CD14-positive monocyte (primary cell): ENCODE results near the gene PDK2. TPM values are rescaled to one million over a fixed set of nuclear protein-coding genes. Genes with fewer than 3 reads are reported as not detected.
A peak's percentile ranks its signal among the peaks of the same experiment; 100 is the strongest.

Experiments used
- DNase-seq, 3 donors: peaks; one replicate each; pipeline ENCODE4 v3.0.0-alpha.2; 2011 to 2022
- H2AFZ ChIP-seq: 2 replicates; pipeline ENCODE4 v1.6.0; 2012; ENCODE audit warnings: mild to moderate bottlenecking, low read depth, low read length, inconsistent platforms; ENCODE audit not compliant: insufficient read depth, poor library complexity, severe bottlenecking
- H3K27ac ChIP-seq, 2 donors: 1 replicate in 1 of 2; 2 replicates in 1 of 2; pipeline ENCODE4 v1.5.1; 2012 to 2013; ENCODE audit warnings: low read length in 2 of 2, control low read depth in 1 of 2, inconsistent platforms in 1 of 2, low read depth in 1 of 2, mild to moderate bottlenecking in 1 of 2
- H3K27me3 ChIP-seq, 2 donors: one replicate each; pipeline versions ENCODE4 v1.6.0 to v1.6.1; 2011 to 2013; ENCODE audit warnings: low read length in 2 of 2; ENCODE audit not compliant: control insufficient read depth in 2 of 2, insufficient read depth in 2 of 2
- H3K36me3 ChIP-seq, 2 donors: replicated peaks in 1 of 2; 1 replicate in 1 of 2; 2 replicates in 1 of 2; pipeline versions ENCODE4 v1.5.1 to v1.6.1; 2012 to 2013; ENCODE audit warnings: low read length in 2 of 2, control low read depth in 1 of 2, inconsistent platforms in 1 of 2, mild to moderate bottlenecking in 1 of 2; ENCODE audit not compliant: insufficient read depth in 2 of 2, control insufficient read depth in 1 of 2
- H3K4me1 ChIP-seq, 2 donors: 1 replicate in 1 of 2; 2 replicates in 1 of 2; pipeline versions ENCODE4 v1.5.1 to v1.6.1; 2012 to 2013; ENCODE audit warnings: low read length in 2 of 2, control low read depth in 1 of 2, inconsistent platforms in 1 of 2, mild to moderate bottlenecking in 1 of 2, moderate library complexity in 1 of 2; ENCODE audit not compliant: insufficient read depth in 2 of 2, control insufficient read depth in 1 of 2
- H3K4me2 ChIP-seq: replicated peaks from 2 replicates; pipeline ENCODE3; 2012; ENCODE audit warnings: low read length, moderate library complexity, mild to moderate bottlenecking; ENCODE audit not compliant: poor library complexity, severe bottlenecking; ENCODE audit errors: extremely low read depth
- H3K4me3 ChIP-seq, 3 experiments: fragments of 200-600 bp in 1 of 3; sonication (generic) in 1 of 3; replicated peaks in 1 of 3; 1 replicate in 2 of 3; 2 replicates in 1 of 3; pipeline ENCODE4 v1.5.1; 2011 to 2013; ENCODE audit warnings: low read length in 3 of 3, mild to moderate bottlenecking in 3 of 3, control low read depth in 2 of 3, low read depth in 2 of 3, inconsistent platforms in 1 of 3, moderate library complexity in 1 of 3
- H3K79me2 ChIP-seq: 2 replicates; pipeline ENCODE4 v1.6.0; 2012; ENCODE audit warnings: mild to moderate bottlenecking, control low read depth, inconsistent platforms, low read length, moderate library complexity; ENCODE audit not compliant: insufficient read depth
- H3K9ac ChIP-seq: 2 replicates; pipeline ENCODE4 v1.6.0; 2017; ENCODE audit warnings: low read length, mild to moderate bottlenecking; ENCODE audit not compliant: insufficient read depth, poor library complexity, severe bottlenecking
- H3K9me3 ChIP-seq, 2 donors: replicated peaks in 1 of 2; 1 replicate in 1 of 2; 2 replicates in 1 of 2; pipeline versions ENCODE4 v1.5.1 to v1.6.1; 2012 to 2013; ENCODE audit warnings: low read length in 2 of 2, control low read depth in 1 of 2; ENCODE audit not compliant: control insufficient read depth in 1 of 2, insufficient read depth in 1 of 2
- H4K20me1 ChIP-seq: 2 replicates; pipeline ENCODE4 v1.6.0; 2012; ENCODE audit warnings: mild to moderate bottlenecking, low read length, control low read depth, moderate library complexity; ENCODE audit not compliant: insufficient read depth
- H3K27ac Mint-ChIP-seq, 7 donors: one replicate each; pipeline ENCODE4 v1.8.0; 2020; ENCODE audit warnings: mild to moderate bottlenecking in 7 of 7, mixed read lengths in 7 of 7, moderate library complexity in 6 of 7, inconsistent platforms in 2 of 7
- H3K27me3 Mint-ChIP-seq, 3 donors: one replicate each; pipeline ENCODE4 v1.8.0; 2021 to 2022; ENCODE audit warnings: low read depth in 3 of 3, mild to moderate bottlenecking in 3 of 3, mixed read lengths in 3 of 3, moderate library complexity in 3 of 3, inconsistent platforms in 1 of 3
- H3K36me3 Mint-ChIP-seq, 2 donors: one replicate each; pipeline ENCODE4 v1.8.0; 2020; ENCODE audit warnings: mixed read lengths in 2 of 2, inconsistent platforms in 1 of 2, mild to moderate bottlenecking in 1 of 2
- H3K4me1 Mint-ChIP-seq: one replicate; pipeline ENCODE4 v1.8.0; 2020; ENCODE audit warnings: mild to moderate bottlenecking, mixed read lengths
- H3K4me3 Mint-ChIP-seq, 2 donors: one replicate each; pipeline ENCODE4 v1.8.0; 2020; ENCODE audit warnings: mild to moderate bottlenecking in 2 of 2, mixed read lengths in 2 of 2, moderate library complexity in 1 of 2
- H3K9me3 Mint-ChIP-seq, 7 donors: one replicate each; pipeline ENCODE4 v1.8.0; 2020 to 2022; ENCODE audit warnings: mixed read lengths in 7 of 7, mild to moderate bottlenecking in 6 of 7, moderate library complexity in 6 of 7, inconsistent platforms in 2 of 7
- CTCF ChIP-seq: fragments of 200-600 bp; IDR thresholded peaks from one replicate; pipeline ENCODE4 v1.8.0; 2022; ENCODE audit warnings: antibody characterized with exemption, mild to moderate bottlenecking
- WGBS: methylation state at CpG from one replicate; pipeline ENCODE4 v1.1.5; 2013; ENCODE audit warnings: missing lambda C conversion rate; ENCODE audit not compliant: insufficient coverage; 5-methylcytosine and 5-hydroxymethylcytosine counted together
- intact Hi-C, 2 donors: fragments of 100-400 bp; cut with micrococcal nuclease; formaldehyde crosslinking; loops; one replicate each; pipeline versions ENCODE4 v1.15.0 to v1.15.1; 2023
- polyA plus RNA-seq, 3 donors: library from polyadenylated mRNA; depleted of rRNA in 1 of 3; unstranded in 2 of 3; stranded (reverse) in 1 of 3; fragments of 300-500 nt in 2 of 3; fragments of >200 nt in 1 of 3; fragmentation: Illumina TruSeq in 2 of 3; gene quantifications; 1 replicate in 2 of 3; 2 replicates in 1 of 3; pipeline ENCODE4 v1.2.3, GENCODE V29; 2012 to 2021

Gene PDK2
- polyA plus RNA-seq, 3 donors, result 15.9 to 43.0 (median 23.4) TPM

- Histone ChIP-seq H3K4me2 (peak overlapping the region; percentile 99), H3K9me3 (no peaks in the 10 kb centered on the region), H3K4me3 (peak overlapping the region in 1 of 3 experiments; percentile 100), H3K36me3 (peaks cover 60 to 73% of the 10 kb centered on the region in 2 donors), H3K4me1 (peaks cover 73 to 86% of the 10 kb centered on the region in 2 donors), H4K20me1 (peaks cover 98% of the 10 kb centered on the region), H3K79me2 (peaks cover 95% of the 10 kb centered on the region), H2AFZ (no peak overlapping the region), H3K9ac (no peak overlapping the region), H3K27me3 (no peaks in the 10 kb centered on the region), H3K27ac (peak overlapping the region in 1 of 2 donors; percentile 93)
- H3K27ac Mint-ChIP-seq, result peak overlapping the region in 2 of 7 donors; percentile 3 to 73
- DNase-seq, result no peak
- no peak for TF ChIP-seq CTCF
- peaks cover 0 to 2% (median 0%) of the 10 kb centered on the region in 3 donors for H3K27me3 Mint-ChIP-seq
- peaks cover 0 to 6% (median 1%) of the 10 kb centered on the region in 7 donors for H3K9me3 Mint-ChIP-seq
- intact Hi-C loops, result no loop called here
- H3K4me3 Mint-ChIP-seq, result peak overlapping the region in 1 of 2 donors; percentile 20
- 83% methylated on average over 4 of the region's 6 CpGs for WGBS
- H3K4me1 Mint-ChIP-seq, result peaks cover 81% of the 10 kb centered on the region
- H3K36me3 Mint-ChIP-seq, result peaks cover 74 to 80% of the 10 kb centered on the region in 2 donors
These were observed 49.2 kb downstream of the PDK2 start for GRCh38 chr17:50144355-50144754.

- H3K27me3 ChIP-seq, result no peaks in the 10 kb centered on the region
- intact Hi-C loops, result no loop called here
- H3K4me3 Mint-ChIP-seq, result peak overlapping the region; percentile 100
- H3K9me3 Mint-ChIP-seq, result peaks cover 0 to 6% (median 1%) of the 10 kb centered on the region in 7 donors
- H3K9me3 ChIP-seq, result no peaks in the 10 kb centered on the region
- peak overlapping the region; percentile 99 for H3K4me2 ChIP-seq
- H3K4me1 Mint-ChIP-seq, result peaks cover 77% of the 10 kb centered on the region
- H3K79me2 ChIP-seq, result peaks cover 96% of the 10 kb centered on the region
- peaks cover 55 to 67% of the 10 kb centered on the region in 2 donors for H3K36me3 ChIP-seq
- peaks cover 0 to 2% (median 0%) of the 10 kb centered on the region in 3 donors for H3K27me3 Mint-ChIP-seq
- peaks cover 72 to 80% of the 10 kb centered on the region in 2 donors for H3K4me1 ChIP-seq
- H3K27ac Mint-ChIP-seq, result peak overlapping the region in 4 of 7 donors; percentile 31 to 73 (median 40)
- peaks cover 69 to 74% of the 10 kb centered on the region in 2 donors for H3K36me3 Mint-ChIP-seq
- H3K9ac ChIP-seq, result no peak overlapping the region
- DNase-seq, result no peak
- H3K4me3 ChIP-seq, result peak overlapping the region in 2 of 3 experiments; percentile 83 to 100
- H3K27ac ChIP-seq, result peak overlapping the region in 1 of 2 donors; percentile 93
- 83% methylated on average over 11 of the region's 16 CpGs for WGBS
- no peak for TF ChIP-seq CTCF
- H4K20me1 ChIP-seq, result peaks cover 98% of the 10 kb centered on the region
- no peak overlapping the region for H2AFZ ChIP-seq
These were observed 49.8 kb downstream of the PDK2 start for GRCh38 chr17:50144845-50145531.
